Breast epithelium (tissue), 4 donors: ENCODE data around the gene GPBP1. TPM values are rescaled to one million over a fixed set of nuclear protein-coding genes. Genes with fewer than 3 reads are reported as not detected.

Source experiments
- DNase-seq, 2 donors: peaks; one replicate each; pipeline ENCODE4 v3.0.0-alpha.2; 2019; ENCODE audit warnings: low spot score in 2 of 2
- H3K27ac ChIP-seq, 2 donors: fragments of 200-600 bp; sonication (generic) in 1 of 2; one replicate each; pipeline ENCODE4 v1.5.1; 2016 to 2019; ENCODE audit warnings: mild to moderate bottlenecking in 1 of 2
- H3K27me3 ChIP-seq, 2 donors: fragments of 200-600 bp; sonication (generic) in 1 of 2; one replicate each; pipeline versions ENCODE4 v1.5.1 to v1.6.0; 2017 to 2019; ENCODE audit warnings: control low read depth in 1 of 2, mild to moderate bottlenecking in 1 of 2
- H3K36me3 ChIP-seq: fragments of 200-600 bp; one replicate; pipeline ENCODE4 v1.5.1; 2019
- H3K4me1 ChIP-seq, 2 donors: fragments of 200-600 bp; sonication (generic); one replicate each; pipeline ENCODE4 v1.5.1; 2016 to 2019; ENCODE audit warnings: control low read depth in 1 of 2
- H3K4me3 ChIP-seq, 3 donors: fragments of 200-600 bp; sonication (generic); 1 replicate in 2 of 3; 2 replicates in 1 of 3; pipeline ENCODE4 v1.5.1; 2016 to 2019; ENCODE audit warnings: mild to moderate bottlenecking in 3 of 3, moderate library complexity in 2 of 3
- H3K9me3 ChIP-seq, 2 donors: fragments of 200-600 bp; sonication (generic) in 1 of 2; one replicate each; pipeline ENCODE4 v1.5.1; 2016 to 2019; ENCODE audit warnings: control low read depth in 1 of 2
- CTCF ChIP-seq, 3 donors: fragments of 450-650 bp; IDR thresholded peaks; one replicate each; pipeline ENCODE4 v1.5.1; 2016 to 2017; ENCODE audit warnings: antibody characterized with exemption in 3 of 3, mild to moderate bottlenecking in 3 of 3, moderate library complexity in 3 of 3
- POLR2A ChIP-seq: fragments of 450-650 bp; IDR thresholded peaks from one replicate; pipeline ENCODE4 v1.6.1; 2016; ENCODE audit warnings: antibody characterized with exemption, mild to moderate bottlenecking, moderate library complexity
- POLR2AphosphoS5 ChIP-seq, 3 donors: sonication (generic); formaldehyde crosslinking; IDR thresholded peaks; one replicate each; pipeline ENCODE4 v1.6.1; 2017; ENCODE audit warnings: antibody characterized with exemption in 3 of 3
- intact Hi-C: fragments of 100-400 bp; cut with DNase I; formaldehyde crosslinking; loops from one replicate; pipeline ENCODE4 v1.15.1; 2023; ENCODE audit warnings: low total_unique reads
- total RNA-seq, 3 donors: library from RNA; depleted of rRNA; stranded (reverse); fragments of >200 nt; gene quantifications; one replicate each; pipeline ENCODE4 v1.1.0, GENCODE V29; 2016

The GPBP1 gene
- total RNA-seq, 3 donors from 2014 or later: 61.1 to 141 (median 93.1) TPM

GRCh38 chr5:57210633-57211032 lies 36.8 kb downstream of the GPBP1 start:
- Histone ChIP-seq H3K9me3 (no peaks in the 10 kb centered on the region), H3K4me1 (no peaks in the 10 kb centered on the region), H3K36me3 (no peaks in the 10 kb centered on the region), H3K27ac (peak overlapping the region in 1 of 2 donors; percentile 14), H3K27me3 (no peaks in the 10 kb centered on the region), H3K4me3 (no peak overlapping the region)
- intact Hi-C loops: loop anchor here (5.0 kb wide), 1 partner anchor 803 kb away; no protein-coding TSS in a partner anchor
- no peak for DNase-seq
- TF ChIP-seq POLR2AphosphoS5 (IDR thresholded peaks at IDR 0.05) (no peak), POLR2A (no peak), CTCF (IDR thresholded peaks at IDR 0.05) (no peak)

GRCh38 chr5:57211039-57211438 lies 37.2 kb downstream of the GPBP1 start:
- no peak for DNase-seq
- TF ChIP-seq CTCF (IDR thresholded peaks at IDR 0.05) (no peak), POLR2A (no peak), POLR2AphosphoS5 (IDR thresholded peaks at IDR 0.05) (no peak)
- H3K4me1 ChIP-seq: no peaks in the 10 kb centered on the region
- H3K27me3 ChIP-seq: no peaks in the 10 kb centered on the region
- no peaks in the 10 kb centered on the region for H3K9me3 ChIP-seq
- H3K36me3 ChIP-seq: no peaks in the 10 kb centered on the region
- no peak overlapping the region for H3K4me3 ChIP-seq
- peak overlapping the region; percentile 14 to 18 for H3K27ac ChIP-seq
- intact Hi-C loops: loop anchor here (5.0 kb wide), 1 partner anchor 804 kb away; no protein-coding TSS in a partner anchor

- Histone ChIP-seq H3K27me3 (no peaks in the 10 kb centered on the region), H3K9me3 (no peaks in the 10 kb centered on the region), H3K36me3 (no peaks in the 10 kb centered on the region), H3K4me1 (no peaks in the 10 kb centered on the region), H3K27ac (no peak overlapping the region), H3K4me3 (no peak overlapping the region)
- TF ChIP-seq CTCF (IDR thresholded peaks at IDR 0.05) (no peak), POLR2AphosphoS5 (IDR thresholded peaks at IDR 0.05) (no peak), POLR2A (no peak)
- intact Hi-C loops: no loop called here
- DNase-seq: no peak
Observed at GRCh38 chr5:57215629-57216195, 41.9 kb downstream of the GPBP1 start.

- H3K9me3 ChIP-seq: no peaks in the 10 kb centered on the region
- intact Hi-C loops: no loop called here
- no peak overlapping the region for H3K27ac ChIP-seq
- no peak for DNase-seq
- H3K4me1 ChIP-seq: no peaks in the 10 kb centered on the region
- H3K4me3 ChIP-seq: no peak overlapping the region
- no peaks in the 10 kb centered on the region for H3K36me3 ChIP-seq
- TF ChIP-seq POLR2AphosphoS5 (IDR thresholded peaks at IDR 0.05): no peak
- TF ChIP-seq POLR2A: no peak
- no peak for TF ChIP-seq CTCF (IDR thresholded peaks at IDR 0.05)
- H3K27me3 ChIP-seq: no peaks in the 10 kb centered on the region
Observed at GRCh38 chr5:57216714-57217113, 42.9 kb downstream of the GPBP1 start.

GRCh38 chr5:57219386-57219785 lies 45.5 kb downstream of the GPBP1 start:
- no peak for DNase-seq

More at GRCh38 chr5:57219386-57219785, 45.5 kb downstream of the GPBP1 start:
- TF ChIP-seq CTCF (IDR thresholded peaks at IDR 0.05) (no peak), POLR2A (no peak), POLR2AphosphoS5 (IDR thresholded peaks at IDR 0.05) (no peak)
- intact Hi-C loops: no loop called here
- H3K27me3 ChIP-seq: no peaks in the 10 kb centered on the region
- H3K4me3 ChIP-seq: no peak overlapping the region
- no peaks in the 10 kb centered on the region for H3K9me3 ChIP-seq
- H3K4me1 ChIP-seq: no peaks in the 10 kb centered on the region
- H3K27ac ChIP-seq: no peak overlapping the region
- H3K36me3 ChIP-seq: no peaks in the 10 kb centered on the region
